K562 (cell line): ENCODE measurements around the gene BCL2L1. TPM values are rescaled to one million over a fixed set of nuclear protein-coding genes. Genes with fewer than 3 reads are reported as not detected.

Source experiments
- ARHGAP35 ChIP-seq: fragments of 450-650 bp; IDR thresholded peaks from 2 replicates; pipeline ENCODE4 v1.6.1; 2018; ENCODE audit not compliant: partially characterized antibody
- EGR1 ChIP-seq: fragments of 450-650 bp; conservative IDR thresholded peaks from 2 replicates; pipeline ENCODE4 v1.6.1; 2017; ENCODE audit warnings: mild to moderate bottlenecking
- EP300 ChIP-seq: IDR thresholded peaks from 2 replicates; pipeline ENCODE4 v1.6.1; 2012; ENCODE audit warnings: low read length, improper control_type of control experiment
- GTF3C2 ChIP-seq: IDR thresholded peaks from 3 replicates; pipeline ENCODE4 v1.6.1; 2011; ENCODE audit warnings: borderline replicate concordance, mild to moderate bottlenecking, moderate library complexity; ENCODE audit not compliant: insufficient read length; ENCODE audit errors: extremely low read depth
- NONO ChIP-seq, 2 experiments: fragments of 200-400 bp in 1 of 2; fragments of 450-650 bp in 1 of 2; formaldehyde crosslinking in 1 of 2; IDR thresholded peaks; 2 replicates each; pipeline ENCODE4 v1.6.1; 2017; ENCODE audit warnings: low read depth in 2 of 2, mild to moderate bottlenecking in 2 of 2, moderate library complexity in 2 of 2, low read length in 1 of 2
- NUFIP1 ChIP-seq: fragments of 450-650 bp; IDR thresholded peaks from 2 replicates; pipeline ENCODE4 v1.6.1; 2018; ENCODE audit not compliant: partially characterized antibody
- RAD21 ChIP-seq, 2 experiments: fragments of 250-450 bp in 1 of 2; fragments of 450-650 bp in 1 of 2; sonication (Bioruptor Pico) in 1 of 2; formaldehyde crosslinking in 1 of 2; IDR thresholded peaks in 1 of 2; conservative IDR thresholded peaks in 1 of 2; 2 replicates each; pipeline versions ENCODE4 v1.4.0 to v1.8.0; 2020 to 2022; ENCODE audit warnings: mild to moderate bottlenecking in 2 of 2, moderate library complexity in 1 of 2
- ZKSCAN3 ChIP-seq: fragments of 250-450 bp; sonication (Bioruptor Pico); IDR thresholded peaks from 2 replicates; pipeline ENCODE4 v1.4.0; 2020
- ZNF280A ChIP-seq: fragments of 450-650 bp; IDR thresholded peaks from 2 replicates; pipeline ENCODE4 v1.6.1; 2018; ENCODE audit warnings: mild to moderate bottlenecking, low read depth; ENCODE audit not compliant: partially characterized antibody
- ZNF778 ChIP-seq: fragments of 450-650 bp; formaldehyde crosslinking; IDR thresholded peaks from 2 replicates; pipeline ENCODE4 v1.4.0; 2020; ENCODE audit warnings: mild to moderate bottlenecking, moderate library complexity
- polyA plus RNA-seq, 8 experiments: library from polyadenylated mRNA; depleted of rRNA in 4 of 8; stranded (reverse) in 5 of 8; unstranded in 3 of 8; fragments of >200 nt; fragmentation: Nextera tagmentation in 2 of 8; fragmentation: Illumina TruSeq in 1 of 8; extraction: Ambion mirVana in 2 of 8; extraction: Trizol in 1 of 8; gene quantifications; 2 replicates each; pipeline versions ENCODE4 v1.2.1 to v1.2.3, GENCODE V29; 2011 to 2014; ENCODE audit warnings: inconsistent platforms in 1 of 8, missing spikeins in 1 of 8
- total RNA-seq, 7 experiments: library from RNA; depleted of rRNA in 6 of 7; stranded (reverse); fragments of >200 nt in 6 of 7; fragmentation: Illumina TruSeq in 2 of 7; extraction: Trizol in 2 of 7; gene quantifications; 2 replicates each; pipeline versions ENCODE4 v1.2.1 to v1.2.3, GENCODE V29; 2011 to 2021; ENCODE audit warnings: low replicate concordance in 1 of 7

The BCL2L1 gene
- total and polyA plus RNA-seq, 9 of the 15 experiments (the other 6 are each of a cell fraction or from before 2014, with no cell fraction given) = 3.3 to 182 (median 120) TPM

- TF ChIP-seq ZNF280A (no peak), NUFIP1 (no peak), NONO (IDR thresholded peaks at IDR 0.05; ENCODE audit: low read depth in 2 of 2, low read length in 1 of 2) (no peak), GTF3C2 (no peak), EP300 (peak; percentile 42; the same call in 1 of the 2 replicates), ZKSCAN3 (CRISPR knock-in tag) (no peak), ZNF778 (CRISPR knock-in tag) (no peak), RAD21 (CRISPR knock-in tag; conservative IDR thresholded peaks at IDR 0.05 in 1 of 2, IDR thresholded peaks at IDR 0.05 in 1 of 2) (0 out of 4 replicates have a peak, but pooled peaks of 1 of the 2 experiments have one; percentile 3), ARHGAP35 (no peak), EGR1 (peak; percentile 75)
Observed at GRCh38 chr20:31693987-31694661, 28.5 kb downstream of the BCL2L1 start (continued).
